ENCODE data around the gene TCF4. TPM values are rescaled to one million over a fixed set of nuclear protein-coding genes. Genes with fewer than 3 reads are reported as not detected.

Gene TCF4
- total and polyA plus RNA-seq, 2 experiments from 2014 or later: 77.7 to 89.2 TPM

- TF ChIP-seq REST (IDR thresholded peaks at IDR 0.05; ENCODE audit: unreplicated experiment): no peak
- no peak for TF ChIP-seq ETS1 (IDR thresholded peaks at IDR 0.05)
- TF ChIP-seq JUNB (IDR thresholded peaks at IDR 0.05; ENCODE audit: unreplicated experiment): no peak
- TF ChIP-seq CTCF (conservative IDR thresholded peaks at IDR 0.05; ENCODE audit: low read depth in 2 of 2): no peak
- no peak for TF ChIP-seq POLR2AphosphoS5 (IDR thresholded peaks at IDR 0.05; ENCODE audit: low read depth)
- TF ChIP-seq CREB1 (CRISPR knock-in tag; IDR thresholded peaks at IDR 0.05; ENCODE audit: low read depth): no peak
- no peak for TF ChIP-seq ZNF462 (CRISPR knock-in tag; IDR thresholded peaks at IDR 0.05)
- no peak for TF ChIP-seq STAT1 (IDR thresholded peaks at IDR 0.05; ENCODE audit: unreplicated experiment)
- no peak for TF ChIP-seq EZH2 (IDR thresholded peaks at IDR 0.05; ENCODE audit: low read depth, unreplicated experiment)
- TF ChIP-seq ZNF331 (CRISPR knock-in tag; IDR thresholded peaks at IDR 0.05; ENCODE audit: low read depth): no peak
- no peak for TF ChIP-seq EZH2phosphoT487 (IDR thresholded peaks at IDR 0.05; ENCODE audit: unreplicated experiment)
- no peak for TF ChIP-seq NANOG (IDR thresholded peaks at IDR 0.05; ENCODE audit: borderline replicate concordance)
- TF ChIP-seq ZNF114 (CRISPR knock-in tag; IDR thresholded peaks at IDR 0.05): no peak
- no peaks in the 10 kb centered on the region for H3K9me3 Mint-ChIP-seq
- no peaks in the 10 kb centered on the region for H3K36me3 ChIP-seq (ENCODE audit: insufficient read depth)
- no peak overlapping the region for H3K4me3 Mint-ChIP-seq
- no peak overlapping the region for H2AFZ ChIP-seq
- H3K27ac Mint-ChIP-seq: no peak overlapping the region
- H3K4me2 ChIP-seq: no peak overlapping the region
- H3K4me3 ChIP-seq: no peak overlapping the region
- no peaks in the 10 kb centered on the region for H3F3A ChIP-seq (replicated peaks; ENCODE audit: low read depth)
- peaks cover 55% of the 10 kb centered on the region for H3K4me1 ChIP-seq (ENCODE audit: insufficient read depth)
- no peaks in the 10 kb centered on the region for H3K27me3 Mint-ChIP-seq (ENCODE audit: insufficient read depth, low read depth, poor library complexity)
- H3K79me2 ChIP-seq (replicated peaks; ENCODE audit: insufficient read depth): peaks cover 41% of the 10 kb centered on the region
- no peaks in the 10 kb centered on the region for H3K27me3 ChIP-seq (ENCODE audit: insufficient read depth)
- H3K4me1 Mint-ChIP-seq: peaks cover 66% of the 10 kb centered on the region
- H3K27ac ChIP-seq (ENCODE audit: low read depth): no peak overlapping the region
- no peaks in the 10 kb centered on the region for H3K36me3 Mint-ChIP-seq (ENCODE audit: low read depth)
- no peaks in the 10 kb centered on the region for H4K20me1 ChIP-seq (replicated peaks; ENCODE audit: insufficient read depth)
- H3K9me2 ChIP-seq (ENCODE audit: insufficient read depth): no peaks in the 10 kb centered on the region
- DNase-seq (ENCODE audit: low spot score): no peak
- no peak for ATAC-seq
These were observed 277.1 kb downstream of the TCF4 start for GRCh38 chr18:55310863-55311262.

Measured in GM23338 (cell line).